ENCODE measurements around the gene PTTG2. TPM values are rescaled to one million over a fixed set of nuclear protein-coding genes. Genes with fewer than 3 reads are reported as not detected.

Gene PTTG2
- total and polyA plus RNA-seq, 12 donors = 0.55 to 1.6 (median 0.87) TPM; not detected in 2

DNA sequence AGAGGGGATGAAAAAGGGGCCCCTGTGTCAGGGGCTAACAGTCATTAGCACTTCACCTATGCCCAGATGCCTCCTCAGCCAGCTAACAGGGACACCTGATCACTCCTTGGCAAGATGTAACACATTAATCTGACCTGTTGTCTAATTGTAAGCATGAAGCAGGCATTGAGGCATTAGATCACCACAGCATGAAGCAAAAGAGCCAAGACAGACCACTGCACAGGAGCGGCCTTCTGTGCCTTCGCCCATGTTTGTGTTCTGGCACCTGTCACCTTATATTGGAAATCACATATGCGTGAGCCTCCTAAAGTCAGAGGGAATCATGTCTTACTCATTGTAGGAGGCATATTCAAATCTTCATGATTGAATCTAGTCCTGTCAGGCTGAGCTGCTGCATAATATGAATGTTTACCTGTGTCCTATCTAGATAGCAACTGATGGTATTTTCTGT is 48.4 kb downstream of the PTTG2 start:
- no peaks in the 10 kb centered on the region for H3K36me3 ChIP-seq
- peaks cover 0 to 78% (median 55%) of the 10 kb centered on the region in 9 donors for H3K4me1 ChIP-seq
- ATAC-seq (peak in 1 of 8 donors; percentile 14), DNase-seq (no peak)
- intact Hi-C loops (cut with DNase I) = no loop called here
- peak overlapping the region in 1 of 10 donors; percentile 7 for H3K27ac ChIP-seq
- H3K27me3 ChIP-seq = no peaks in the 10 kb centered on the region
- no peaks in the 10 kb centered on the region for H3K9me3 ChIP-seq
- TF ChIP-seq, protein P1, sequence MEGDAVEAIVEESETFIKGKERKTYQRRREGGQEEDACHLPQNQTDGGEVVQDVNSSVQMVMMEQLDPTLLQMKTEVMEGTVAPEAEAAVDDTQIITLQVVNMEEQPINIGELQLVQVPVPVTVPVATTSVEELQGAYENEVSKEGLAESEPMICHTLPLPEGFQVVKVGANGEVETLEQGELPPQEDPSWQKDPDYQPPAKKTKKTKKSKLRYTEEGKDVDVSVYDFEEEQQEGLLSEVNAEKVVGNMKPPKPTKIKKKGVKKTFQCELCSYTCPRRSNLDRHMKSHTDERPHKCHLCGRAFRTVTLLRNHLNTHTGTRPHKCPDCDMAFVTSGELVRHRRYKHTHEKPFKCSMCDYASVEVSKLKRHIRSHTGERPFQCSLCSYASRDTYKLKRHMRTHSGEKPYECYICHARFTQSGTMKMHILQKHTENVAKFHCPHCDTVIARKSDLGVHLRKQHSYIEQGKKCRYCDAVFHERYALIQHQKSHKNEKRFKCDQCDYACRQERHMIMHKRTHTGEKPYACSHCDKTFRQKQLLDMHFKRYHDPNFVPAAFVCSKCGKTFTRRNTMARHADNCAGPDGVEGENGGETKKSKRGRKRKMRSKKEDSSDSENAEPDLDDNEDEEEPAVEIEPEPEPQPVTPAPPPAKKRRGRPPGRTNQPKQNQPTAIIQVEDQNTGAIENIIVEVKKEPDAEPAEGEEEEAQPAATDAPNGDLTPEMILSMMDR (IDR thresholded peaks at IDR 0.05) = no peak
- no peak overlapping the region for H3K4me3 ChIP-seq
- WGBS, 2 donors = 94 to 97% methylated on average over 3 of the region's 3 CpGs

DNA sequence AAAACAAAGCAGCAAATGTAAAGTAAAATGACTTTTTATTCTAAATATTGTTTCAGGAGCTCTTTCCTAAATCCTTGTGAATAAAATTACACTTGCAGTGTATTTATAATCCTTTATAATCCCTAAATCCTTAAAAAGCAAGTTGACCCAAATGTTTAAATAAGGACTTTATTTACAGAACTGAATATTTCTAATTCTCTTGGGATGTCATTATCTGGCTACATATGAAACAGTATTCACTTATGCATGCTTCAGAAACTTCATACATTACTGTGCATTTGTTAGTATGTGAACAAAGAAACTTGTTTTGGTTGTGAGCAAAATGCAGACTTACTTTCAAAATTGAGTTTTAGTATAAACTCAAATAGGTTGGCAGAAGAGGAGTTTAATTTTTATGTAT is 49.2 kb downstream of the PTTG2 start:
- H3K4me1 ChIP-seq = peaks cover 0 to 78% (median 52%) of the 10 kb centered on the region in 9 donors
- peak overlapping the region in 3 of 10 donors; percentile 2 to 7 (median 7) for H3K27ac ChIP-seq
- no peak for ATAC-seq
- intact Hi-C loops (cut with DNase I) = no loop called here
- H3K4me3 ChIP-seq = peak overlapping the region in 2 of 10 donors; percentile 3 to 6
- no peaks in the 10 kb centered on the region for H3K27me3 ChIP-seq
- no peaks in the 10 kb centered on the region for H3K9me3 ChIP-seq
- TF ChIP-seq, protein P1 (IDR thresholded peaks at IDR 0.05) = no peak
- DNase-seq = no peak
- peaks cover 0 to 3% (median 0%) of the 10 kb centered on the region in 9 donors for H3K36me3 ChIP-seq

DNA sequence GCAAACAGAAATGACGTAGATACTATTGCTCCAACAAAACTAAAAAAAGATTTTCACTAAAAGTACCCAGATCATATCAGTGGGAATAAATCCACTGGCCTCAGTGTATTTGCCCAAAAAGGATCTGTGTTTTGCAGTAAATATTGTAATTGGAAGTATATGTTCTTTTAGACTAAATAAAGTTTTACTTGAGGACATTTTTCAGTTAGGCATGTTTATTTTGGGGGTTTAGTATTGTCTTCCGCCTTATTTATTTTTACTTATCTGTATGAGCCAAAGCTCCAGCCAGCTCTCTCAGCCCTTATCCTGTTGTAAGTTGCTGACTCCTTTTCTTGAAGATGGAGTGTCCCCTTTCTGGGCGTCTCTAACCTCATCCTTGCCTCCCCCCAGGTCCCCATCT is 49.8 kb downstream of the PTTG2 start:
- WGBS, 2 donors = 56 to 64% methylated on average over 3 of the region's 3 CpGs
- H3K4me3 ChIP-seq = peak overlapping the region in 1 of 10 donors; percentile 6
- ATAC-seq (peak in 2 of 8 donors; percentile 29), DNase-seq (no peak)
- H3K36me3 ChIP-seq = peaks cover 0 to 8% (median 0%) of the 10 kb centered on the region in 9 donors
- intact Hi-C loops (cut with DNase I) = no loop called here
- H3K9me3 ChIP-seq = no peaks in the 10 kb centered on the region
- peaks cover 0 to 76% (median 47%) of the 10 kb centered on the region in 9 donors for H3K4me1 ChIP-seq
- TF ChIP-seq, protein P1 (IDR thresholded peaks at IDR 0.05) = no peak
- H3K27me3 ChIP-seq = no peaks in the 10 kb centered on the region
- H3K27ac ChIP-seq = peak overlapping the region in 4 of 10 donors; percentile 11 to 52 (median 44)

Other genes with a start within 250 kb of the PTTG2 start
- 10 to 100 TPM in 5 of 10 donors, 1 to 10 TPM in 5; 5.9 to 16.4 (median 9.9) TPM for gene PGM2, start 133.7 kb upstream of the PTTG2 start, total RNA-seq
- 1 to 10 TPM; 6.2 to 8.6 TPM for gene PGM2, start 133.7 kb upstream of the PTTG2 start, polyA plus RNA-seq
- gene TBC1D1, start 69.3 kb upstream of the PTTG2 start, total RNA-seq = 100 to 1,000 TPM in 7 of 10 donors, 10 to 100 TPM in 3; 85.4 to 153 (median 104) TPM
- 100 to 1,000 TPM; 109 to 119 TPM for gene TBC1D1, start 69.3 kb upstream of the PTTG2 start, polyA plus RNA-seq

Measured in heart right ventricle (tissue), 16 donors.